Keratinocyte (primary cell): ENCODE data around the gene DCLK1. TPM values are rescaled to one million over a fixed set of nuclear protein-coding genes. Genes with fewer than 3 reads are reported as not detected.

Source experiments
- DNase-seq: peaks from one replicate; pipeline ENCODE4 v3.0.0-alpha.2; 2011; ENCODE audit warnings: low read depth, missing footprints, low spot score
- FAIRE-seq: peaks from 2 replicates; lab custom pipeline; 2011; peaks lifted over from hg19 to GRCh38; lab: Jason Lieb, UNC
- H2AFZ ChIP-seq: 2 replicates; pipeline ENCODE4 v1.6.0; 2012; ENCODE audit warnings: low read length, control low read depth, inconsistent platforms; ENCODE audit not compliant: control insufficient read depth
- H3K27ac ChIP-seq: 2 replicates; pipeline ENCODE4 v1.5.1; 2011; ENCODE audit warnings: low read length; ENCODE audit not compliant: control insufficient read depth, insufficient read depth
- H3K27me3 ChIP-seq: 3 replicates; pipeline ENCODE4 v1.6.0; 2011; ENCODE audit warnings: low read length; ENCODE audit not compliant: control insufficient read depth, insufficient read depth; ENCODE audit errors: extremely low read depth
- H3K36me3 ChIP-seq, 2 experiments: 2 replicates in 1 of 2; 3 replicates in 1 of 2; pipeline ENCODE4 v1.5.1; 2011; ENCODE audit warnings: low read length in 2 of 2, mild to moderate bottlenecking in 1 of 2; ENCODE audit not compliant: control insufficient read depth in 2 of 2, insufficient read depth in 2 of 2; ENCODE audit errors: extremely low read depth in 1 of 2
- H3K4me1 ChIP-seq: 3 replicates; pipeline ENCODE4 v1.5.1; 2011; ENCODE audit warnings: low read length; ENCODE audit not compliant: control insufficient read depth, insufficient read depth; ENCODE audit errors: extremely low read depth
- H3K4me2 ChIP-seq: 3 replicates; pipeline ENCODE4 v1.6.0; 2011; ENCODE audit warnings: low read depth, low read length; ENCODE audit not compliant: control insufficient read depth, insufficient read depth; ENCODE audit errors: extremely low read depth
- H3K4me3 ChIP-seq, 3 experiments: fragments of 200-600 bp in 1 of 3; sonication (generic) in 1 of 3; 2 replicates in 2 of 3; 3 replicates in 1 of 3; pipeline ENCODE4 v1.5.1; 2011 to 2016; ENCODE audit warnings: low read length in 3 of 3, mild to moderate bottlenecking in 3 of 3, control low read depth in 2 of 3, inconsistent platforms in 1 of 3, low read depth in 1 of 3, mixed read lengths in 1 of 3, mixed run types in 1 of 3, moderate library complexity in 1 of 3; ENCODE audit not compliant: control insufficient read depth in 2 of 3, insufficient read depth in 2 of 3; ENCODE audit errors: extremely low read depth in 1 of 3
- H3K79me2 ChIP-seq: 2 replicates; pipeline ENCODE4 v1.6.0; 2012; ENCODE audit warnings: low read length; ENCODE audit not compliant: control insufficient read depth, insufficient read depth
- H3K9ac ChIP-seq: 3 replicates; pipeline ENCODE4 v1.6.0; 2011; ENCODE audit warnings: low read length; ENCODE audit not compliant: control insufficient read depth, insufficient read depth; ENCODE audit errors: extremely low read depth
- H3K9me1 ChIP-seq: 3 replicates; pipeline ENCODE4 v1.6.0; 2011; ENCODE audit warnings: low read length; ENCODE audit not compliant: control insufficient read depth, insufficient read depth; ENCODE audit errors: extremely low read depth
- H3K9me3 ChIP-seq: 2 replicates; pipeline ENCODE4 v1.5.1; 2012; ENCODE audit warnings: low read depth, low read length; ENCODE audit not compliant: control insufficient read depth
- H4K20me1 ChIP-seq: 3 replicates; pipeline ENCODE4 v1.6.0; 2011; ENCODE audit warnings: low read length; ENCODE audit not compliant: control insufficient read depth, insufficient read depth; ENCODE audit errors: extremely low read depth
- CTCF ChIP-seq, 3 experiments: IDR thresholded peaks in 1 of 3; conservative IDR thresholded peaks in 1 of 3; optimal IDR thresholded peaks in 1 of 3; 2 replicates in 2 of 3; 3 replicates in 1 of 3; pipeline versions ENCODE3 to v1.5.1; 2011; ENCODE audit warnings: low read length in 3 of 3, mild to moderate bottlenecking in 3 of 3, moderate library complexity in 2 of 3, control low read depth in 1 of 3, inconsistent platforms in 1 of 3; ENCODE audit not compliant: insufficient read depth in 2 of 3; ENCODE audit errors: extremely low read depth in 1 of 3
- EZH2 ChIP-seq: IDR thresholded peaks from one replicate; pipeline ENCODE4 v1.6.1; 2012; ENCODE audit warnings: inconsistent platforms, mild to moderate bottlenecking, low read length, moderate library complexity
- dilution Hi-C: fragments of 300-500 bp; cut with MboI; formaldehyde crosslinking; loops from one replicate; pipeline ENCODE4 v1.7.0; 2020; ENCODE audit warnings: low sequenced_read_pairs; ENCODE audit not compliant: extremely low pct_ligation_motif_present
- polyA plus RNA-seq, 5 experiments: library from polyadenylated mRNA; depleted of rRNA in 3 of 5; stranded (reverse) in 3 of 5; stranded (forward) in 1 of 5; unstranded in 1 of 5; fragments of >200 nt; gene quantifications; 1 replicate in 1 of 5; 2 replicates in 3 of 5; 3 replicates in 1 of 5; pipeline versions ENCODE4 v1.2.1 to v1.2.3, GENCODE V29; 2011 to 2012; ENCODE audit warnings: missing spikeins in 2 of 5, low read depth in 1 of 5, low replicate concordance in 1 of 5

The DCLK1 gene
- polyA plus RNA-seq, 1 donor (not counting 4 experiments of a cell fraction or from before 2014, with no cell fraction given), result 0.04 TPM

GRCh38 chr13:35865341-35866240 is 265.6 kb downstream of the DCLK1 start:
- DNase-seq, result no peak
- Histone ChIP-seq H3K79me2 (no peaks in the 10 kb centered on the region), H3K27ac (no peak overlapping the region)

GRCh38 chr13:35860661-35861060 is 270.5 kb downstream of the DCLK1 start:
- H3K9ac ChIP-seq, result no peak overlapping the region
- no peak overlapping the region for H2AFZ ChIP-seq
- FAIRE-seq, result no peak
- no peaks in the 10 kb centered on the region for H4K20me1 ChIP-seq
- H3K4me3 ChIP-seq, result no peak overlapping the region
- no peak for DNase-seq
- no peak overlapping the region for H3K4me2 ChIP-seq
- no peaks in the 10 kb centered on the region for H3K27me3 ChIP-seq
- dilution Hi-C loops, result no loop called here
- TF ChIP-seq CTCF (optimal IDR thresholded peaks at IDR 0.05 in 1 of 3, IDR thresholded peaks at IDR 0.05 in 1 of 3, conservative IDR thresholded peaks at IDR 0.05 in 1 of 3; ENCODE audit: extremely low read depth in 1 of 3, insufficient read depth in 2 of 3, low read length in 3 of 3) (no peak), EZH2 (no peak)
- H3K4me1 ChIP-seq, result no peaks in the 10 kb centered on the region
- no peak overlapping the region for H3K27ac ChIP-seq
- no peaks in the 10 kb centered on the region for H3K79me2 ChIP-seq
- H3K9me1 ChIP-seq, result no peaks in the 10 kb centered on the region
- H3K36me3 ChIP-seq, result no peaks in the 10 kb centered on the region
- H3K9me3 ChIP-seq, result no peaks in the 10 kb centered on the region

More at GRCh38 chr13:35865341-35866240, 265.6 kb downstream of the DCLK1 start:
- no peaks in the 10 kb centered on the region for H3K27me3 ChIP-seq
- H4K20me1 ChIP-seq, result no peaks in the 10 kb centered on the region
- dilution Hi-C loops, result no loop called here
- TF ChIP-seq CTCF (optimal IDR thresholded peaks at IDR 0.05 in 1 of 3, IDR thresholded peaks at IDR 0.05 in 1 of 3, conservative IDR thresholded peaks at IDR 0.05 in 1 of 3; ENCODE audit: extremely low read depth in 1 of 3, insufficient read depth in 2 of 3, low read length in 3 of 3), result no peak
- TF ChIP-seq EZH2, result no peak
- H3K4me2 ChIP-seq, result no peak overlapping the region
- no peak overlapping the region for H3K9ac ChIP-seq
- no peak for FAIRE-seq
- H3K36me3 ChIP-seq, result no peaks in the 10 kb centered on the region
- no peaks in the 10 kb centered on the region for H3K9me1 ChIP-seq
- H3K4me3 ChIP-seq, result no peak overlapping the region
- H3K9me3 ChIP-seq, result no peaks in the 10 kb centered on the region
- no peak overlapping the region for H2AFZ ChIP-seq
- H3K4me1 ChIP-seq, result no peaks in the 10 kb centered on the region
